GM18858 (cell line): ENCODE measurements around the gene FMO2.

Source experiments
- ATAC-seq: cut with Tn5 transposase; IDR thresholded peaks from one replicate; pipeline ENCODE4 v1.9.1; 2021; ENCODE audit not compliant: unreplicated experiment

FMO2 gene

DNA sequence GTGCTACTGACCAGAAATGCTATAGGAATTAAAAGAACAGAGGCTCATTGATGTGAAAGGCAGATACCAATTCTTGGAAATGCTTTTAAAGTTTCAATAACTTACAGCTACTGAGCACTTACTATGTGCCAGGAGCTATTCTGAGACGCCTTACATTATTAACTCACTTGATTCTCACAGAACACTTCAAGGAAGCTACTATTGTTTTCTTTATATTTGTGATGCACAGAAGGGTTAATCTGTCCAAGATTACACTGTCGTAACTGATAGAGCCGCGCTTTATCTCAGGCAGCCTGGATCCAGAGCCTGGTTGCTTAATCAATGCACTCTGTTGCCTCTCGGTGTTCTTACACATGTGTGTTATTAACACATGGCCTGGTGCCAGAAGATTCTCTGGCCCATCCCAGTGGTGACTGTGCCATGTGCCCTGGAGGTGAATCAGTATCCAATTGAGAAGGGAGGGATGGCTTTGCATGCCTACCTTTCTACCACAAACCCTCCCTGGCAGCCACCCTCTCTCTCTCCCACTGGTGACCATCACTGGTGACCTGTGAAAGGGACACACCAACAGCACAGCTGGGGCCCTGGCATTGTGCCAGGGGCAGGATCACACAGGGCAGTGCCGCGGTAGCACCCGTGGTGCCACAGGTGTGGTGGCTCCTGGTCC lies 72.0 kb downstream of the FMO2 start:
- ATAC-seq: no peak

DNA sequence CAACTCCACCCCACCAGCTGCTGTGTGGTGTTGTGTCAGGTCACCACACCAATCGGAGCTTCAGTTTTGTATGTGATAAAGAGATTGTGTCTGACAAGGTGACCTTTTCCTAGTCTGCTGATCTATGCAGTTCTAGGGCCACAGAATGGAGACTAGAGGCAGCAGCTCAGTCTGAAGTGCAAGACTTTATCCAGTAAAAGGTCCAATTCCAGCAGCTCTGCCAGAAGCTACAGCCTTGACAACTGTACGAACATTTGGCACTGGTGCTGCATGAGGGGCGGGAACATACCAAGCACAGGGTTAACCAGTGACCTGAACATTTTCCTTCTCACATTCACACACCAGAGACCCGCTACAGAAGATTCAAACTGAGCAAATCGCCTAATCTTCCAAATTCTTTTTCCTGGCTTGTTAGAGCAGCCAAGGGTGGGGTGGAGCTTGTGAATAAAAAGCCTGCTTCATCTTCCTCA lies 72.5 kb downstream of the FMO2 start:
- no peak for ATAC-seq

GRCh38 chr1:171258429-171258828 lies 73.3 kb downstream of the FMO2 start:
- ATAC-seq: no peak

DNA sequence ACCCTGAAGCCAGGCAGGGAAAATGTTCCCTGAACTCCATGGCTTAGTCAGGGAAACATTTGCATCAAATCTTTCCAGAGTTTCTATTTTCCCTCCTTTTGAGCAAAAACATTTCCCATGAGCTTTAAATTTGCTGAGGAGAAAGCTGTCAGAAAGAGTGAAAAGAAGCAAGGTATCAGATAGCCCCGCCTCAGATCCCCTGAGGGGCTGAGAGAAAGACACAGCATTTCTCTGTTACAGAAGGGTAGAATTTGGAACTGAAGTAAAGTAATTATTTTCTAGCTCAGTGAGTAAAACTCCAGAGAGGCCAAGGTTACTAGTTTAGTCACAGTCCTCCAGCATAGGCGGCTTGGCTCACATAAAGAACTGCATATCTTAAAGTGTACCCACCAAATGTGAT lies 73.8 kb downstream of the FMO2 start:
- ATAC-seq: no peak
